HL-60 (cell line): Measurements from ENCODE around the gene NAALADL2.

ENCODE experiments used
- GABPA ChIP-seq: IDR thresholded peaks from 2 replicates; pipeline ENCODE4 v1.6.1; 2012; ENCODE audit warnings: low read depth
- POLR2AphosphoS5 ChIP-seq: IDR thresholded peaks from 2 replicates; pipeline ENCODE4 v1.6.1; 2012; ENCODE audit warnings: low read depth
- TF ChIP-seq, protein P1 (sequence below): IDR thresholded peaks from one replicate; pipeline ENCODE4 v1.5.1; 2011; ENCODE audit warnings: low read length, control low read depth, inconsistent platforms; ENCODE audit not compliant: insufficient read depth
- TF ChIP-seq, protein P2 (sequence below): IDR thresholded peaks from 2 replicates; pipeline ENCODE4 v1.6.1; 2012; ENCODE audit warnings: low read depth; ENCODE audit not compliant: insufficient replicate concordance

DNA sequence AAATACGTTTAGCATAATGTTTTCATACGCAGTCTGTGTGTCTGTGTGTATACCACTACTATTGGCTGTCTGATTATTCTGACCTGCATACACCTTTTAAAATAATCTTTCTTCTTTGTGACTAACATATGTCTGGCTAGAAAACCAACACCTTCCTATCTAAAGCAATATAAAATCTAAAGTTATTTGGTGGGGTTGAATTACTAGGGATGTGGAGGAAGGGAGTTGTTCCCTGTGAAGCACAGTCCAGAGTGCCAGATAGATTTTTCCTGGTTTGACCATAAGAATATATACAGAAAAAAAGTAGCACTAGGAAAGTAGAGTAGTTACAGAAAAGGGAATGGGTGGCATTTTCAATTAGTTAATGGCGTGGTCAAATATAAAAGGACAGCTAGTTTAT, 918.8 kb downstream of the NAALADL2 start:
- TF ChIP-seq, protein P1, sequence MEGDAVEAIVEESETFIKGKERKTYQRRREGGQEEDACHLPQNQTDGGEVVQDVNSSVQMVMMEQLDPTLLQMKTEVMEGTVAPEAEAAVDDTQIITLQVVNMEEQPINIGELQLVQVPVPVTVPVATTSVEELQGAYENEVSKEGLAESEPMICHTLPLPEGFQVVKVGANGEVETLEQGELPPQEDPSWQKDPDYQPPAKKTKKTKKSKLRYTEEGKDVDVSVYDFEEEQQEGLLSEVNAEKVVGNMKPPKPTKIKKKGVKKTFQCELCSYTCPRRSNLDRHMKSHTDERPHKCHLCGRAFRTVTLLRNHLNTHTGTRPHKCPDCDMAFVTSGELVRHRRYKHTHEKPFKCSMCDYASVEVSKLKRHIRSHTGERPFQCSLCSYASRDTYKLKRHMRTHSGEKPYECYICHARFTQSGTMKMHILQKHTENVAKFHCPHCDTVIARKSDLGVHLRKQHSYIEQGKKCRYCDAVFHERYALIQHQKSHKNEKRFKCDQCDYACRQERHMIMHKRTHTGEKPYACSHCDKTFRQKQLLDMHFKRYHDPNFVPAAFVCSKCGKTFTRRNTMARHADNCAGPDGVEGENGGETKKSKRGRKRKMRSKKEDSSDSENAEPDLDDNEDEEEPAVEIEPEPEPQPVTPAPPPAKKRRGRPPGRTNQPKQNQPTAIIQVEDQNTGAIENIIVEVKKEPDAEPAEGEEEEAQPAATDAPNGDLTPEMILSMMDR = no peak
- TF ChIP-seq POLR2AphosphoS5 = no peak
- TF ChIP-seq, protein P2, sequence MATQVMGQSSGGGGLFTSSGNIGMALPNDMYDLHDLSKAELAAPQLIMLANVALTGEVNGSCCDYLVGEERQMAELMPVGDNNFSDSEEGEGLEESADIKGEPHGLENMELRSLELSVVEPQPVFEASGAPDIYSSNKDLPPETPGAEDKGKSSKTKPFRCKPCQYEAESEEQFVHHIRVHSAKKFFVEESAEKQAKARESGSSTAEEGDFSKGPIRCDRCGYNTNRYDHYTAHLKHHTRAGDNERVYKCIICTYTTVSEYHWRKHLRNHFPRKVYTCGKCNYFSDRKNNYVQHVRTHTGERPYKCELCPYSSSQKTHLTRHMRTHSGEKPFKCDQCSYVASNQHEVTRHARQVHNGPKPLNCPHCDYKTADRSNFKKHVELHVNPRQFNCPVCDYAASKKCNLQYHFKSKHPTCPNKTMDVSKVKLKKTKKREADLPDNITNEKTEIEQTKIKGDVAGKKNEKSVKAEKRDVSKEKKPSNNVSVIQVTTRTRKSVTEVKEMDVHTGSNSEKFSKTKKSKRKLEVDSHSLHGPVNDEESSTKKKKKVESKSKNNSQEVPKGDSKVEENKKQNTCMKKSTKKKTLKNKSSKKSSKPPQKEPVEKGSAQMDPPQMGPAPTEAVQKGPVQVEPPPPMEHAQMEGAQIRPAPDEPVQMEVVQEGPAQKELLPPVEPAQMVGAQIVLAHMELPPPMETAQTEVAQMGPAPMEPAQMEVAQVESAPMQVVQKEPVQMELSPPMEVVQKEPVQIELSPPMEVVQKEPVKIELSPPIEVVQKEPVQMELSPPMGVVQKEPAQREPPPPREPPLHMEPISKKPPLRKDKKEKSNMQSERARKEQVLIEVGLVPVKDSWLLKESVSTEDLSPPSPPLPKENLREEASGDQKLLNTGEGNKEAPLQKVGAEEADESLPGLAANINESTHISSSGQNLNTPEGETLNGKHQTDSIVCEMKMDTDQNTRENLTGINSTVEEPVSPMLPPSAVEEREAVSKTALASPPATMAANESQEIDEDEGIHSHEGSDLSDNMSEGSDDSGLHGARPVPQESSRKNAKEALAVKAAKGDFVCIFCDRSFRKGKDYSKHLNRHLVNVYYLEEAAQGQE = no peak
- no peak for TF ChIP-seq GABPA
